NT2/D1 (cell line): ENCODE data around the gene CAMTA1.
A peak's percentile ranks its signal among the peaks of the same experiment; 100 is the strongest.

Source experiments
- DNase-seq: peaks from one replicate; pipeline ENCODE4 v3.0.0-alpha.2; 2011; ENCODE audit warnings: low read depth, low spot score
- H3K27me3 ChIP-seq: 2 replicates; pipeline ENCODE4 v1.6.0; 2011; ENCODE audit warnings: mild to moderate bottlenecking; ENCODE audit not compliant: insufficient read length, insufficient read depth
- H3K36me3 ChIP-seq: 2 replicates; pipeline ENCODE4 v1.6.1; 2011; ENCODE audit warnings: mild to moderate bottlenecking, low read length, mixed read lengths; ENCODE audit not compliant: insufficient read depth, insufficient read length
- H3K4me1 ChIP-seq: 2 replicates; pipeline ENCODE4 v1.5.1; 2011; ENCODE audit not compliant: insufficient read depth, insufficient read length
- H3K4me3 ChIP-seq: 2 replicates; pipeline ENCODE4 v1.5.1; 2011; ENCODE audit warnings: low read depth; ENCODE audit not compliant: insufficient read length
- H3K9ac ChIP-seq: 2 replicates; pipeline ENCODE4 v1.6.0; 2011; ENCODE audit warnings: low read depth; ENCODE audit not compliant: insufficient read length
- H3K9me3 ChIP-seq: 2 replicates; pipeline ENCODE4 v1.5.1; 2011; ENCODE audit warnings: mild to moderate bottlenecking, low read length; ENCODE audit not compliant: insufficient read depth
- SUZ12 ChIP-seq: IDR thresholded peaks from 2 replicates; pipeline ENCODE4 v1.6.1; 2011; ENCODE audit not compliant: insufficient read length, insufficient read depth; ENCODE audit errors: extremely low read depth
- YY1 ChIP-seq: IDR thresholded peaks from 2 replicates; pipeline ENCODE4 v1.6.1; 2011; ENCODE audit not compliant: insufficient read length, insufficient read depth
- ZNF274 ChIP-seq: IDR thresholded peaks from 2 replicates; pipeline ENCODE4 v1.6.1; 2011; ENCODE audit warnings: mild to moderate bottlenecking, low read depth, low read length

CAMTA1 gene

GRCh38 chr1:6953216-6953615 is 168.0 kb downstream of the CAMTA1 start:
- Histone ChIP-seq H3K27me3 (no peaks in the 10 kb centered on the region), H3K9me3 (no peaks in the 10 kb centered on the region), H3K4me1 (peaks cover 6% of the 10 kb centered on the region), H3K36me3 (no peaks in the 10 kb centered on the region), H3K4me3 (no peak overlapping the region), H3K9ac (no peak overlapping the region)
- no peak for TF ChIP-seq SUZ12
- no peak for TF ChIP-seq YY1
- no peak for TF ChIP-seq ZNF274
- DNase-seq: no peak

- Histone ChIP-seq H3K4me1 (peaks cover 6% of the 10 kb centered on the region), H3K9ac (no peak overlapping the region), H3K36me3 (no peaks in the 10 kb centered on the region), H3K9me3 (no peaks in the 10 kb centered on the region), H3K27me3 (no peaks in the 10 kb centered on the region), H3K4me3 (no peak overlapping the region)
- TF ChIP-seq SUZ12 (no peak), YY1 (no peak), ZNF274 (no peak)
- no peak for DNase-seq
Measured at GRCh38 chr1:6953907-6954364, 168.7 kb downstream of the CAMTA1 start.

GRCh38 chr1:6954591-6954990 is 169.3 kb downstream of the CAMTA1 start:
- DNase-seq: no peak
- TF ChIP-seq SUZ12 (no peak), ZNF274 (no peak), YY1 (no peak)
- no peak overlapping the region for H3K4me3 ChIP-seq
- no peaks in the 10 kb centered on the region for H3K36me3 ChIP-seq
- peaks cover 6% of the 10 kb centered on the region for H3K4me1 ChIP-seq
- no peak overlapping the region for H3K9ac ChIP-seq
- no peaks in the 10 kb centered on the region for H3K27me3 ChIP-seq
- no peaks in the 10 kb centered on the region for H3K9me3 ChIP-seq

GRCh38 chr1:6955357-6956094 is 170.3 kb downstream of the CAMTA1 start:
- Histone ChIP-seq H3K9me3 (no peaks in the 10 kb centered on the region), H3K27me3 (no peaks in the 10 kb centered on the region), H3K4me1 (peaks cover 8% of the 10 kb centered on the region), H3K36me3 (no peaks in the 10 kb centered on the region), H3K4me3 (no peak overlapping the region), H3K9ac (no peak overlapping the region)
- no peak for DNase-seq
- TF ChIP-seq ZNF274 (no peak), YY1 (no peak), SUZ12 (no peak)

- peaks cover 8% of the 10 kb centered on the region for H3K4me1 ChIP-seq
- H3K9ac ChIP-seq: no peak overlapping the region
- no peaks in the 10 kb centered on the region for H3K27me3 ChIP-seq
- peak; percentile 81 for DNase-seq
- no peak overlapping the region for H3K4me3 ChIP-seq
- no peaks in the 10 kb centered on the region for H3K9me3 ChIP-seq
- H3K36me3 ChIP-seq: no peaks in the 10 kb centered on the region
- TF ChIP-seq YY1: no peak
- no peak for TF ChIP-seq ZNF274
- no peak for TF ChIP-seq SUZ12
Measured at GRCh38 chr1:6956488-6957159, 171.4 kb downstream of the CAMTA1 start.

- no peak for TF ChIP-seq ZNF274
- TF ChIP-seq YY1: no peak
- TF ChIP-seq SUZ12: no peak
- H3K27me3 ChIP-seq: no peaks in the 10 kb centered on the region
- no peak for DNase-seq
- no peak overlapping the region for H3K4me3 ChIP-seq
- H3K9me3 ChIP-seq: no peaks in the 10 kb centered on the region
- H3K36me3 ChIP-seq: no peaks in the 10 kb centered on the region
- peaks cover 8% of the 10 kb centered on the region for H3K4me1 ChIP-seq
- no peak overlapping the region for H3K9ac ChIP-seq
Measured at GRCh38 chr1:6957341-6957740, 172.1 kb downstream of the CAMTA1 start.

GRCh38 chr1:6958407-6959030 is 173.3 kb downstream of the CAMTA1 start:
- Histone ChIP-seq H3K9me3 (no peaks in the 10 kb centered on the region), H3K36me3 (no peaks in the 10 kb centered on the region), H3K9ac (peak overlapping the region; percentile 10), H3K27me3 (no peaks in the 10 kb centered on the region), H3K4me3 (no peak overlapping the region), H3K4me1 (peaks cover 6% of the 10 kb centered on the region)
- TF ChIP-seq ZNF274 (no peak), SUZ12 (no peak), YY1 (no peak)
- DNase-seq: no peak
